H9 (cell line): Measurements from ENCODE around the gene ESPNL. TPM values are rescaled to one million over a fixed set of nuclear protein-coding genes. Genes with fewer than 3 reads are reported as not detected.

ENCODE experiments used
- DNase-seq: peaks from one replicate; pipeline ENCODE4 v3.0.0-alpha.2; 2017
- H2AFZ ChIP-seq: one replicate; pipeline ENCODE4 v1.6.1; 2013; ENCODE audit warnings: mild to moderate bottlenecking, low read length, control low read depth, moderate library complexity
- H2AK5ac ChIP-seq: 2 replicates; pipeline ENCODE4 v1.6.1; 2013; ENCODE audit warnings: low read length, control low read depth, mixed read lengths; ENCODE audit not compliant: insufficient read length
- H2BK120ac ChIP-seq: one replicate; pipeline ENCODE4 v1.6.1; 2013; ENCODE audit warnings: low read depth, mild to moderate bottlenecking, low read length, control low read depth, inconsistent platforms; ENCODE audit not compliant: poor library complexity, severe bottlenecking
- H2BK12ac ChIP-seq: 2 replicates; pipeline ENCODE4 v1.6.1; 2013; ENCODE audit warnings: low read length, control low read depth, mixed read lengths, low read depth; ENCODE audit not compliant: insufficient read length
- H2BK15ac ChIP-seq: 2 replicates; pipeline ENCODE4 v1.6.1; 2013; ENCODE audit warnings: low read depth, low read length, control low read depth
- H2BK20ac ChIP-seq: one replicate; pipeline ENCODE4 v1.6.1; 2013; ENCODE audit warnings: low read depth, mild to moderate bottlenecking, low read length, control low read depth, inconsistent platforms; ENCODE audit not compliant: poor library complexity, severe bottlenecking
- H2BK5ac ChIP-seq: 2 replicates; pipeline ENCODE4 v1.6.1; 2013; ENCODE audit warnings: low read length, control low read depth, mixed read lengths; ENCODE audit not compliant: insufficient read length
- H3K14ac ChIP-seq: 2 replicates; pipeline ENCODE4 v1.6.1; 2013; ENCODE audit warnings: low read length, control low read depth; ENCODE audit not compliant: insufficient read depth
- H3K18ac ChIP-seq: 2 replicates; pipeline ENCODE4 v1.6.1; 2013; ENCODE audit warnings: low read depth, mild to moderate bottlenecking, mixed read lengths, low read length, control low read depth; ENCODE audit not compliant: insufficient read length
- H3K23ac ChIP-seq: 2 replicates; pipeline ENCODE4 v1.6.1; 2013; ENCODE audit warnings: low read length, control low read depth, mixed read lengths, low read depth; ENCODE audit not compliant: insufficient read length
- H3K23me2 ChIP-seq: 2 replicates; pipeline ENCODE4 v1.6.1; 2013; ENCODE audit warnings: low read depth, mild to moderate bottlenecking, mixed read lengths, low read length, control low read depth; ENCODE audit not compliant: insufficient read length, poor library complexity, severe bottlenecking
- H3K27ac ChIP-seq: 2 replicates; pipeline ENCODE4 v1.5.1; 2013; ENCODE audit warnings: low read length, control low read depth, mixed read lengths, low read depth; ENCODE audit not compliant: insufficient read length
- H3K27me3 ChIP-seq: 2 replicates; pipeline ENCODE4 v1.6.1; 2013; ENCODE audit warnings: low read length, control low read depth, inconsistent platforms; ENCODE audit not compliant: insufficient read depth
- H3K4ac ChIP-seq: 2 replicates; pipeline ENCODE4 v1.6.1; 2013; ENCODE audit warnings: low read depth, mild to moderate bottlenecking, control low read depth, inconsistent platforms, low read length, moderate library complexity
- H3K4me1 ChIP-seq: 2 replicates; pipeline ENCODE4 v1.6.1; 2013; ENCODE audit warnings: low read length, control low read depth, inconsistent platforms; ENCODE audit not compliant: insufficient read depth
- H3K4me2 ChIP-seq: 2 replicates; pipeline ENCODE4 v1.6.1; 2013; ENCODE audit warnings: low read length, control low read depth, mixed read lengths; ENCODE audit not compliant: insufficient read length, insufficient read depth
- H3K56ac ChIP-seq: 2 replicates; pipeline ENCODE4 v1.6.1; 2013; ENCODE audit warnings: low read depth, mild to moderate bottlenecking, mixed read lengths, low read length, control low read depth; ENCODE audit not compliant: insufficient read length
- H3K79me1 ChIP-seq: 2 replicates; pipeline ENCODE4 v1.6.1; 2013; ENCODE audit warnings: low read depth, mild to moderate bottlenecking, moderate library complexity, low read length, control low read depth, inconsistent platforms; ENCODE audit not compliant: insufficient read depth, poor library complexity, severe bottlenecking
- H3K79me2 ChIP-seq: 2 replicates; pipeline ENCODE4 v1.6.1; 2013; ENCODE audit warnings: low read length, control low read depth, inconsistent platforms; ENCODE audit not compliant: insufficient read depth
- H3K9ac ChIP-seq: 2 replicates; pipeline ENCODE4 v1.6.1; 2013; ENCODE audit warnings: low read length, control low read depth, mixed read lengths; ENCODE audit not compliant: insufficient read length; ENCODE audit errors: extremely low read depth
- H3K9me3 ChIP-seq: one replicate; pipeline ENCODE4 v1.6.1; 2013; ENCODE audit warnings: low read depth, low read length, inconsistent platforms; ENCODE audit not compliant: control insufficient read depth
- H3T11ph ChIP-seq: one replicate; pipeline ENCODE4 v1.6.1; 2013; ENCODE audit warnings: mild to moderate bottlenecking, low read length, control low read depth, inconsistent platforms
- H4K20me1 ChIP-seq: one replicate; pipeline ENCODE4 v1.6.1; 2013; ENCODE audit not compliant: control insufficient read depth, insufficient read length, insufficient read depth
- H4K5ac ChIP-seq: 2 replicates; pipeline ENCODE4 v1.6.1; 2013; ENCODE audit warnings: low read depth, mild to moderate bottlenecking, mixed read lengths, low read length, control low read depth; ENCODE audit not compliant: insufficient read length
- H4K8ac ChIP-seq: replicated peaks from 2 replicates; pipeline ENCODE4 v1.6.1; 2013; ENCODE audit warnings: low read length, control low read depth, mixed read lengths, low read depth; ENCODE audit not compliant: insufficient read length
- H4K91ac ChIP-seq: 2 replicates; pipeline ENCODE4 v1.6.1; 2013; ENCODE audit warnings: low read depth, mild to moderate bottlenecking, moderate library complexity, mixed read lengths, low read length, control low read depth; ENCODE audit not compliant: insufficient read length
- H3K27ac Mint-ChIP-seq, 3 experiments: 2 replicates in 2 of 3; 3 replicates in 1 of 3; pipeline ENCODE4 v1.8.0; 2020 to 2021; ENCODE audit warnings: mixed read lengths in 3 of 3, mild to moderate bottlenecking in 1 of 3, moderate library complexity in 1 of 3
- H3K27me3 Mint-ChIP-seq: 2 replicates; pipeline ENCODE4 v1.8.0; 2021; ENCODE audit warnings: low read depth, mild to moderate bottlenecking, moderate library complexity, mixed read lengths
- H3K36me3 Mint-ChIP-seq, 3 experiments: 2 replicates in 2 of 3; 3 replicates in 1 of 3; pipeline ENCODE4 v1.8.0; 2020 to 2021; ENCODE audit warnings: low read depth in 3 of 3, mixed read lengths in 3 of 3; ENCODE audit not compliant: insufficient read depth in 1 of 3
- H3K4me1 Mint-ChIP-seq, 2 experiments: 2 replicates each; pipeline ENCODE4 v1.8.0; 2020; ENCODE audit warnings: mixed read lengths in 2 of 2
- H3K4me3 Mint-ChIP-seq, 2 experiments: 2 replicates in 1 of 2; 3 replicates in 1 of 2; pipeline ENCODE4 v1.8.0; 2020 to 2021; ENCODE audit warnings: mild to moderate bottlenecking in 2 of 2, mixed read lengths in 2 of 2, moderate library complexity in 1 of 2
- H3K9me3 Mint-ChIP-seq, 2 experiments: 2 replicates in 1 of 2; 3 replicates in 1 of 2; pipeline ENCODE4 v1.8.0; 2020; ENCODE audit warnings: mild to moderate bottlenecking in 2 of 2, mixed read lengths in 2 of 2, moderate library complexity in 1 of 2
- WGBS: extraction: QIAGEN DNeasy Blood & Tissue Kit; methylation state at CpG from one replicate; pipeline ENCODE4 v1.1.7; 2013; ENCODE audit warnings: missing lambda C conversion rate, low lambda C conversion rate, mixed read lengths; ENCODE audit not compliant: insufficient read length; ENCODE audit errors: extremely low coverage; 5-methylcytosine and 5-hydroxymethylcytosine counted together
- total RNA-seq: library from RNA; stranded (reverse); gene quantifications from 2 replicates; pipeline ENCODE4 v1.2.1, GENCODE V29; 2021
- TF ChIP-seq, protein P1 (sequence below): fragments of 200-600 bp; sonication (generic); conservative IDR thresholded peaks from 3 replicates; pipeline ENCODE4 v1.8.0; 2021; ENCODE audit warnings: antibody characterized with exemption, mild to moderate bottlenecking

ESPNL gene
- total RNA-seq, 1 experiment from 2014 or later = 0.17 TPM

- no peak overlapping the region for H3T11ph ChIP-seq
- TF ChIP-seq, protein P1, sequence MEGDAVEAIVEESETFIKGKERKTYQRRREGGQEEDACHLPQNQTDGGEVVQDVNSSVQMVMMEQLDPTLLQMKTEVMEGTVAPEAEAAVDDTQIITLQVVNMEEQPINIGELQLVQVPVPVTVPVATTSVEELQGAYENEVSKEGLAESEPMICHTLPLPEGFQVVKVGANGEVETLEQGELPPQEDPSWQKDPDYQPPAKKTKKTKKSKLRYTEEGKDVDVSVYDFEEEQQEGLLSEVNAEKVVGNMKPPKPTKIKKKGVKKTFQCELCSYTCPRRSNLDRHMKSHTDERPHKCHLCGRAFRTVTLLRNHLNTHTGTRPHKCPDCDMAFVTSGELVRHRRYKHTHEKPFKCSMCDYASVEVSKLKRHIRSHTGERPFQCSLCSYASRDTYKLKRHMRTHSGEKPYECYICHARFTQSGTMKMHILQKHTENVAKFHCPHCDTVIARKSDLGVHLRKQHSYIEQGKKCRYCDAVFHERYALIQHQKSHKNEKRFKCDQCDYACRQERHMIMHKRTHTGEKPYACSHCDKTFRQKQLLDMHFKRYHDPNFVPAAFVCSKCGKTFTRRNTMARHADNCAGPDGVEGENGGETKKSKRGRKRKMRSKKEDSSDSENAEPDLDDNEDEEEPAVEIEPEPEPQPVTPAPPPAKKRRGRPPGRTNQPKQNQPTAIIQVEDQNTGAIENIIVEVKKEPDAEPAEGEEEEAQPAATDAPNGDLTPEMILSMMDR = no peak
- no peak overlapping the region for H2BK120ac ChIP-seq
- H3K56ac ChIP-seq = no peak overlapping the region
- H3K14ac ChIP-seq = no peak overlapping the region
- no peak overlapping the region for H3K4me3 Mint-ChIP-seq
- DNase-seq = no peak
- H3K23me2 ChIP-seq = no peaks in the 10 kb centered on the region
- H4K20me1 ChIP-seq = peaks cover 2% of the 10 kb centered on the region
- no peak overlapping the region for H3K9ac ChIP-seq
- no peak overlapping the region for H4K8ac ChIP-seq
- H3K27ac ChIP-seq = no peak overlapping the region
- H3K23ac ChIP-seq = no peak overlapping the region
- H3K18ac ChIP-seq = no peak overlapping the region
- H3K4me1 Mint-ChIP-seq = no peaks in the 10 kb centered on the region
- H3K27me3 Mint-ChIP-seq = no peaks in the 10 kb centered on the region; the same call in 1 of the 2 replicates
- H3K79me1 ChIP-seq = no peaks in the 10 kb centered on the region
- no peak overlapping the region for H2BK15ac ChIP-seq
- no peaks in the 10 kb centered on the region for H3K36me3 Mint-ChIP-seq
- H2AK5ac ChIP-seq = no peak overlapping the region
- H3K79me2 ChIP-seq = no peaks in the 10 kb centered on the region
- H3K4me1 ChIP-seq = no peaks in the 10 kb centered on the region
- H3K27me3 ChIP-seq = no peaks in the 10 kb centered on the region
- H3K9me3 Mint-ChIP-seq = no peaks in the 10 kb centered on the region
- no peak overlapping the region for H4K91ac ChIP-seq
- no peak overlapping the region for H2AFZ ChIP-seq
- H2BK5ac ChIP-seq = no peak overlapping the region
- H4K5ac ChIP-seq = no peak overlapping the region
- no peaks in the 10 kb centered on the region for H3K9me3 ChIP-seq
- H3K27ac Mint-ChIP-seq = no peak overlapping the region
- H2BK20ac ChIP-seq = no peak overlapping the region
- WGBS = no CpG with 5 or more reads among the region's 20 CpGs
- no peak overlapping the region for H3K4me2 ChIP-seq
- H3K4ac ChIP-seq = no peak overlapping the region
- no peak overlapping the region for H2BK12ac ChIP-seq
These were observed 43.3 kb downstream of the ESPNL start for GRCh38 chr2:238143239-238143951.
